ENCODE measurements around the gene AQP2. TPM values are rescaled to one million over a fixed set of nuclear protein-coding genes. Genes with fewer than 3 reads are reported as not detected.

Gene AQP2
- total and polyA plus RNA-seq, 2 experiments from 2014 or later = 0.07 TPM; not detected in 1

GRCh38 chr12:49934505-49934904, 16.0 kb upstream of the AQP2 start:
- Mint-ChIP-seq H3K9me3 (no peaks in the 10 kb centered on the region), H3K36me3 (ENCODE audit: low read depth) (no peaks in the 10 kb centered on the region), H3K27me3 (ENCODE audit: insufficient read depth, low read depth, poor library complexity) (no peaks in the 10 kb centered on the region), H3K4me3 (no peak overlapping the region), H3K4me1 (peaks cover 4% of the 10 kb centered on the region; the same call in 2 of the 3 replicates), H3K27ac (no peak overlapping the region)
- H3K27ac ChIP-seq (ENCODE audit: low read depth) = no peak overlapping the region
- H3K27me3 ChIP-seq (ENCODE audit: insufficient read depth) = no peaks in the 10 kb centered on the region
- H3K79me2 ChIP-seq (replicated peaks; ENCODE audit: insufficient read depth) = no peaks in the 10 kb centered on the region
- H3F3A ChIP-seq (replicated peaks; ENCODE audit: low read depth) = no peaks in the 10 kb centered on the region
- no peak overlapping the region for H2AFZ ChIP-seq
- H3K4me1 ChIP-seq (ENCODE audit: insufficient read depth) = 0 out of 2 replicates have a peak, but pooled peaks cover 3% of the 10 kb centered on the region
- H3K4me3 ChIP-seq = no peak overlapping the region
- ATAC-seq (no peak), DNase-seq (ENCODE audit: low spot score) (no peak)
- no peaks in the 10 kb centered on the region for H4K20me1 ChIP-seq (replicated peaks; ENCODE audit: insufficient read depth)
- TF ChIP-seq EZH2phosphoT487 (IDR thresholded peaks at IDR 0.05; ENCODE audit: unreplicated experiment) (no peak), POLR2AphosphoS5 (IDR thresholded peaks at IDR 0.05; ENCODE audit: low read depth) (no peak), JUNB (IDR thresholded peaks at IDR 0.05; ENCODE audit: unreplicated experiment) (no peak), STAT1 (IDR thresholded peaks at IDR 0.05; ENCODE audit: unreplicated experiment) (no peak), NANOG (IDR thresholded peaks at IDR 0.05; ENCODE audit: borderline replicate concordance) (no peak), ZNF462 (CRISPR knock-in tag; IDR thresholded peaks at IDR 0.05) (no peak), EZH2 (IDR thresholded peaks at IDR 0.05; ENCODE audit: low read depth, unreplicated experiment) (no peak), REST (IDR thresholded peaks at IDR 0.05; ENCODE audit: unreplicated experiment) (no peak), ZNF114 (CRISPR knock-in tag; IDR thresholded peaks at IDR 0.05) (no peak), CREB1 (CRISPR knock-in tag; IDR thresholded peaks at IDR 0.05; ENCODE audit: low read depth) (no peak), ZNF331 (CRISPR knock-in tag; IDR thresholded peaks at IDR 0.05; ENCODE audit: low read depth) (no peak)
- TF ChIP-seq, protein P1, sequence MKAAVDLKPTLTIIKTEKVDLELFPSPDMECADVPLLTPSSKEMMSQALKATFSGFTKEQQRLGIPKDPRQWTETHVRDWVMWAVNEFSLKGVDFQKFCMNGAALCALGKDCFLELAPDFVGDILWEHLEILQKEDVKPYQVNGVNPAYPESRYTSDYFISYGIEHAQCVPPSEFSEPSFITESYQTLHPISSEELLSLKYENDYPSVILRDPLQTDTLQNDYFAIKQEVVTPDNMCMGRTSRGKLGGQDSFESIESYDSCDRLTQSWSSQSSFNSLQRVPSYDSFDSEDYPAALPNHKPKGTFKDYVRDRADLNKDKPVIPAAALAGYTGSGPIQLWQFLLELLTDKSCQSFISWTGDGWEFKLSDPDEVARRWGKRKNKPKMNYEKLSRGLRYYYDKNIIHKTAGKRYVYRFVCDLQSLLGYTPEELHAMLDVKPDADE (IDR thresholded peaks at IDR 0.05) = no peak
- TF ChIP-seq, protein P2, sequence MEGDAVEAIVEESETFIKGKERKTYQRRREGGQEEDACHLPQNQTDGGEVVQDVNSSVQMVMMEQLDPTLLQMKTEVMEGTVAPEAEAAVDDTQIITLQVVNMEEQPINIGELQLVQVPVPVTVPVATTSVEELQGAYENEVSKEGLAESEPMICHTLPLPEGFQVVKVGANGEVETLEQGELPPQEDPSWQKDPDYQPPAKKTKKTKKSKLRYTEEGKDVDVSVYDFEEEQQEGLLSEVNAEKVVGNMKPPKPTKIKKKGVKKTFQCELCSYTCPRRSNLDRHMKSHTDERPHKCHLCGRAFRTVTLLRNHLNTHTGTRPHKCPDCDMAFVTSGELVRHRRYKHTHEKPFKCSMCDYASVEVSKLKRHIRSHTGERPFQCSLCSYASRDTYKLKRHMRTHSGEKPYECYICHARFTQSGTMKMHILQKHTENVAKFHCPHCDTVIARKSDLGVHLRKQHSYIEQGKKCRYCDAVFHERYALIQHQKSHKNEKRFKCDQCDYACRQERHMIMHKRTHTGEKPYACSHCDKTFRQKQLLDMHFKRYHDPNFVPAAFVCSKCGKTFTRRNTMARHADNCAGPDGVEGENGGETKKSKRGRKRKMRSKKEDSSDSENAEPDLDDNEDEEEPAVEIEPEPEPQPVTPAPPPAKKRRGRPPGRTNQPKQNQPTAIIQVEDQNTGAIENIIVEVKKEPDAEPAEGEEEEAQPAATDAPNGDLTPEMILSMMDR (conservative IDR thresholded peaks at IDR 0.05; ENCODE audit: low read depth in 2 of 2) = no peak
- H3K9me2 ChIP-seq (ENCODE audit: insufficient read depth) = 0 out of 2 replicates have a peak, but pooled peaks cover 3% of the 10 kb centered on the region
- no peak overlapping the region for H3K4me2 ChIP-seq
- H3K36me3 ChIP-seq (ENCODE audit: insufficient read depth) = no peaks in the 10 kb centered on the region

All from GM23338 (cell line).